ENCODE results near the gene SIL1.
"Not testable (repeated sequence)": the region's sequence is repeated elsewhere in the genome, so short reads cannot be mapped to it uniquely, and the experiment has no call there.

The SIL1 gene

DNA sequence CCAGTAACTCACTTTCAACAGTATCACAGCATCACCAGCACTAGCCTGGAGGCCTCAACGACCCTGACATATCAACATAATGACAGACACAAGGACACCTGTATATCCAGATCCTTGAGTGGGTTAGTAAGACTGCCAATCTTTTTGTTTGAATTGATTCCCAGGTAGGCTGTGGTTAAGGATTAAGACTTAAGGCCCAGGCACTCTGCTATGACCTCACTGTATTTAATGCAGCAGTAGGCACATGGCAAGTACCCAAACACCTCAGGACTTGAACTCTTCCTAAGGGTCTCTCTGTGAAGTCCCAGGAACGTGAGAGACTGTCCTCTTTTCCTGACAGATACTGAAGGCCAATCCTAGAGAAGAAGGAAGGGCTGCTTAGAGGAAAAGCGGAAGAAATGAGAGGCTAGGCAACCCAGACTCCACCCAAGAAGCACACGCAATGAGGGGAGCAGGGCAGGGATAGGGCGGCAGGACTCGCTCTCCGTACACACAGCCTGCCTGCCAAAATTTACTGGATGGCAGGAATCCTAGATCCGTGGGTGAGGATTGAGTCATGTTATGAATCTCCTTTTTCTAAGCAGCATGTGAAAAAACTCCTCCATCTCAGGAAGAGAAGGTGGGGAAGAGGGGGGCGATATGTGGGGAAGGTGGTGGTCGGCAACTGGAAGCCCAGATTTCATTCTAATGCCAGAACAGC lies 93.4 kb downstream of the SIL1 start:
- no peak for DNase-seq

DNA sequence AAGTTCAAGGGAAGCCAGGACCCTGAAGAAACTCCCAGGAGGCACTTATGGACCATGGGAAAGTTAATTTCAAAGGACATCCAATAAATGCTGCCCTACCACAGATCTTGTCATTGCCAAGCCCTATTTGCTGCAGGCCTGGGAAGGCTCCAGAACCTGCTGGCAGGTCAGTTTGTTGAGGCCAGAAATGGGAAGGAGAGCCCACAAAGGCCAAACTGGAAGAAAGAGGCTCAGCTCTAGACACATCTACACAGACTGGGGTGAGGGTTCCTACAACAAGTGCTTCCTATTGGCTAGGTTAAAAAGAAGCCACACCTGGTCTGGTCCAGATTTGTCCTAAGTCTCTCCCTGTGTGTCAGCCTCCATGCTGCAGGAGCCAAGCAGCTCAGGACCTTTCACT lies 94.4 kb downstream of the SIL1 start:
- DNase-seq = no peak

DNA sequence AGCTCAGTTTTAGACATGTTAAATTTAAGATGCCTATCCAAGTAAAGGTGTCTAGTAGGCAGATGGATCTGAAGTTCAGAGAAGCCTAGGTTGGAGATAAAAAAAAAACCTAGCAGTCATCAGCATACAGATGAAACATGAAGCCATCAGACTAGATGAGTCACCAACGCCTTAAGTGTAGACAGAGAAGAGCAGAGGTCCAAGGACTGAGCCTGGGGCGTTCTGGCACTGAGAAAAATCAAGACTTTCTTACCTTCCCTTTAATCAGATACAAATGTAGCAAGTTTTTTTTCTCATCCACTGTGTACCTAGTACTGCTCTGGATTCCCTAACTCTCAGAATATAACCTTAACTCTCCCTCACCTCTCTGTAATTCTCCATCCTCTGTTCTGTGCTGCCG lies 97.3 kb downstream of the SIL1 start:
- no peak for DNase-seq

DNA sequence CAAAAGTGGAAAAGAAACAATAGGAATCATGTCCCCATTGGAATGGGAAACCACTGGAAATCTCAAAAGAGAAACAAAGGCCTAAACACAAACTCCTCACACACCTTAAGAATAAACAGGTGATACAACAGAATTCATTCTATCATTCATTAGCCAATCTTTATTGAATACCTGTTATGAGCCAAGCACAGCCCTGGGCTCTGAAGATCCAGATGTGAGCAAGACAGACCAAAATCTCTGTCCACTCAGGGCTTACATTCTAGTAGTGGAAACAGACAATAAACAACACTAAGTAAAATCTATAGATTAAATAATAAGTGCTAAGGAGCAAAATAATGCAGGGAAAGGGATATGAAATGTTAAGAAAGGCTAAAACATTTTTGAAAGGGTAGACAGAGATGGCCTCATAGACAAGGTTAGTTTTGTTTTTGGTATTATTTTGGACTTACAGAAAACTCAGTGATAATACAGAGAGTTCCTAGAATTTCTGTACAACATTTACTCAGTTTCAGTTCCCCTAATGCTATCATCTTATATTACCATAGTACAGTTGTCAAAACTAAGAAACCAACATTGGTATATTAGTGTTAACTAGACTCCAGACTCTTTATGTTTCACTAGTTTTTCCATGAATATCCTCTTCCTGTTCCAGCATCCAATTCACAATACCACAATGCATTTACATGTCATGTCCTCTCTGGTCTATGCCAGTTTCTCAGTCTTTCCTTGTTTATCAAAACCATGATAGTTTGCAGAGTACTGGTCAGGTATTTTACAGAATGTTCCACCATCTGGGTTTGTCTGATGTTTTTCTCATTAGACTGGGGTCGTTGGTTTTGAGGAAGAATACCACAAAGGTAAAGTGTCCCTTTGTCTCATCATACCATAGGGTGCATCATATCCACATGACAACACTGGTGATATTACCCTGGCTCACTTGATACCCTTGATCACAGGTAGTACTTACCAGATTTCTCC lies 103.7 kb downstream of the SIL1 start:
- peak; percentile 13 for DNase-seq

DNA sequence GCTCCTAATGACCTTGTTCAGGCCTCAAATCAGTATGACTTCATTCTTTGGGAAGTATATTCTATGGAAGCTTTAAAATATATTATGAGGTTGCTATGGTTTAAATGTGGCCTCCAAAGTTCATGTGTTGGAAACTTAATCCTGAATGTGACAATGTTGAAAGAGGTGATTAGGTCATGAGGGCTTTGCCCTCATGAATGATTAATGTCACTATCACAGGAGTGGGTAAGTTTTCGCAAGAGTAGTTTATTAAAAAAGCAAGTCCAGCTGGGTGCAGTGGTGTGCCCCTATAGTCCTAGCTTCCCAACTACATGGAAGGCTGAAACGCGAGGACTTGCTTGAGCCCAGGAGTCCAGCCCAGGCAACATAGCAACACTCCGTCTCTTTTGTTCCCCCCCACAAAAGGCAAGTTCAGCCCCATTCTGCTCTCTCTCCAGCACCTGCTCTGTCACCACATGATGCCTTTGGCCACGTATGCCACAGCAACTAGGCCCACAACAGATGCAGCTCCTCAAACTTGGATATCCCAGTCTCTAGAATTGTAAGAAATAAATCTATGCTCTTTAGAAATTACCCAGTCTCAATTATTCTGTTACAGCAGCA lies 105.3 kb downstream of the SIL1 start:
- no peak for DNase-seq

DNA sequence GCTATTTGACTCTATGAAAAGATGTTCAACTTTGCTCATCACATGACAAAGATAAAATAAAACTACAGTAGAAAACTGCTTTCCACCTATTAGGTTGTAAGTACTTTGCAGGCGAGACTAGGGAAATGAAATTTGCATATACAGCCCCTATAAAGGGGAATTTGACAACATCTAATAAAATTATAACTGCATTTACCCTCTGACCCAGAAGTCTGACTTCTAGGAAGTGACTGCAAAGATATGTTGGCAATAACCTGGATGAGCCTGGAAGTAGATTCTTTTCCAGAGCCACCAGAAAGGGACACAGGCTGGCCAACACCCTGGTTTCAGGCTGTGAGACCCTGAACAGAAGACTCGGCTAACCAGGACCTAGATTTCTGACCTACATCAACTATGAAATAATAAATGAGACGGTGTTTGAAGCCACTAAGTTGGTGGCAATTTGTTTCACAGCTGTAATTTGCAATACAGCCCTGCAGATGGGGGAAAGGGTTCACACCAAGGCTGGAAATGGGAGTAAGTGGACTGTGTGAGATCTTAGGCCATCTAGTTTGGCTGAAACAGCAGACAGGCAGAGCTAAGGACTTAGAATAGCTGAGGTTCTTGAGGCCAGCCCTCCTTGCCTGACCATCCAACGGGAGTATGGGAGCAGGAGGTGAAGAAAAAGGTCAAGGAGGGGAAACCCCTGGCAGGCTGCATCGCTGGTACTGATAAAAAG lies 106.6 kb downstream of the SIL1 start:
- DNase-seq = no peak

DNA sequence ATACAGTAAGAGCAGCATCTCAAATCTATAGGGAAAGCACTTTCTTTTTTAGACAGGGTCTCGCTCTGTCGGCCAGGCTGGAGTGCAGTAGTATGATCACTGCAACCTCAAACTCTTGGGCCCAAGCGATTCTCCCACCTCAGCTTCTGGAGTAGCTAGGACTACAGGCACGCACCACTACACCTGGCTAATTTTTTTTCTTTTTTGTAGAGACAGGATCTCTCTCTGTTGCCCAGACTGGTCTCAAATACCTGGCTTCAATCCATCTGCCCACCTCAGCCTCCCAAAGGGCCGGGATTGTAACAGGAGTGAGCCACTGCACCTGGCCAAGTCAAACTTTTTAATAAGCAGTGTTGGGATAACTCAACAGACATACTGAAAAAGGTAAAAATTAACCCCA lies 107.6 kb downstream of the SIL1 start:
- no peak for DNase-seq

DNA sequence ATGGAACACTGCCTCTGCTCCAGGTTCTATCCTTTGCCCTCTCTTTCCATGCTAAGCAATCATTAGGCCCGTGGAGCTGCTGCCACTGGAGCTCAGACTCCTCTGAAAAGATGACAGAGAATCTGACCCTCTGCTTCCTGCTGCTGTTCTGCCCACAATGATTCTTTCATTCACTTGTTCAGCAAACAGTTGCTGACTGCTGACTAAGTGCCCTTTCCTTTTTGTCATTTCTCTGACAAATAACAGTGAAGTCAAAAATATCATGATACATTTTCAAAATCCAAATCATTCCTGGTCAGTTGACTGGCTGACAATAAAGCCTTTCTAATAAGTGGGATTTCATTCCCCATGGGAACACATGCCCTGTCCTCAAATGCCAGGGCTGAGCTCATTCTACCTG lies 110.1 kb downstream of the SIL1 start:
- DNase-seq = no peak

DNA sequence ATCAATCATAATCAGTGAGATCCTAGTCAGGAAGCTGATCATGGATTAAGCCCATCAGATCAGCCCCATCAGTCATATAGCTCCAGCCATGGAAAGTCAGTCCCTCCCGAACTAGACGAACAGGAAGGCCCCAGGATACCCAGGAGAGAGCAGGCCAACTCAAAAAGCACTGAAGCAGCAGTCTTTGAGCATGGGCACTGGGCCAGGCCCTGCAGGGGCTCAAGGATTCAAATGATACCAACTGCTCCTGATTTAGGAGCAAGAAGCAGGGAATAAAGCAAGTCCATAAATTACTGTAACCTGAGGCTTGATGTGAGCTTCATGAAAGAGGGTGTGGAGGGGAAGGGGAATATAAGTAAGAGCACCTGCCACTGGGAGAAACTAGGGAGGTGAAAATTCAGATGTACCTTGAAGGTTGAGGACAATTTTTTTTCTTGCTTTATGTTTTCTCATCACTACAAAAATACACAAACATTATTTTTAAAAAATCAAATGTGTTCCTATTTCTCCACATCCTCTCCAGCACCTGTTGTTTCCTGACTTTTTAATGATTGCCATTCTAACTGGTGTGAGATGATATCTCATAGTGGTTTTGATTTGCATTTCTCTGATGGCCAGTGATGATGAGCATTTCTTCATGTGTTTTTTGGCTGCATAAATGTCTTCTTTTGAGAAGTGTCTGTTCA lies 115.2 kb downstream of the SIL1 start:
- DNase-seq = no peak

DNA sequence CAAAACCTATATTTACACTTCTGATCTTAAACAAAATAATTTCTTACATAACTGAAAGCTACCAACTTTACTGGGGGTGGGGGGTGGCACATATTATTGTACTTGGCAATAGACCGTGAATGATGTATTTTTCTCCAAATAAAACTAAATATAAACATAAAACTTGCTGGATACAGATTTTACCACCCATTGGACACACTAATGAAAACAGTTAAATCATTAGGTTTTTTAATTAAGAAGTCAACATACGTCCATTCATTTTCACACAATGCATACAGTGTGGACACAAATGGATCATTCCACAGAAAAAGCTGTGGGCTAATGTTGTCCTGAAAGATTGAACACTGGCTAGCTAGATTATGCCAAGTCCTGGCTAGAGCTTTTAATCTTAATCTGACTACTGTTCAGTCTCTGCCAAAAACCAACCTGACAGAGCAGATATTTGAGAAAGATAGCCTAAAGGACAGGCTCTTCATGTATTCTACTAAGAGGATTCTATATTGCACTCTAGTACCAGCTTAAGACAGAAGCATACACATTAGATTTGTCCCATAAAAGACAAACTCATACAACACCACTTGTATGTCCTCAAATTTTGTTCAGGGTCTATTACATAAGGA lies 118.1 kb downstream of the SIL1 start:
- no peak for DNase-seq

DNA sequence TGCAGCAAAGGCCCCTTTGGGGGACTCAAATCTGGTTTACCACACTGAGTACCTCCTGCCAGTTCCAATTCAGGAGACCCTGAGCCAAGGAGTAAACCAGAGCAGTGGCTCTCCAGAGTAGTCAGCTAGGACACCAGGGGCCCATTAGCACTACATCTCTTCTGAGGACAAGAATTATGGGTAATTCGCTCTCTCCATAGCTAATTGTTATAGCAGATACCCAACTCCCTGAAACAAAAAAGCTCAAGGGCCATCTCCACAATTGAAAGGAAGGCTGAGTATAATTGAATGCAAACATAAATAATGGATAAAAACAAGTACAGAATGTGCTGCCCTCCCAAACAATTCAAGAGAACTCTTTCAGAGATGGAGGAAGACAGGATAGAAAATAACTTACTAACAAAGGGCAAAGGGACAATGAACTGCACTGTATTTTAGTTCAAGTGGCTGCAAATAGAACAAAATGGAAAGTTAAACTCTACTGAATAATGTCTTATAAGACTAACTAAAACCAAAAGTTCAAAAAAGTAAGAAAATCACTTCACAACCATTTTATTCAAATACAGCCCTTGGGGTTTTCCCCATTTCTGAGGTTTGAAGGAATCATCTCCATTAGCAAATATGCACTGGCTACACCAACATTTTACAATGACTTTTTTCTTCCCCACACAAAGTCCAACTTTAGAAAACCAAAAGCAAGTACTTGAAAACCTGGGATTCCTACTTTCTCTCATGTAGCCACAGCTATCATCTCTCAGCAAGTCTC lies 118.8 kb downstream of the SIL1 start:
- DNase-seq = no peak

DNA sequence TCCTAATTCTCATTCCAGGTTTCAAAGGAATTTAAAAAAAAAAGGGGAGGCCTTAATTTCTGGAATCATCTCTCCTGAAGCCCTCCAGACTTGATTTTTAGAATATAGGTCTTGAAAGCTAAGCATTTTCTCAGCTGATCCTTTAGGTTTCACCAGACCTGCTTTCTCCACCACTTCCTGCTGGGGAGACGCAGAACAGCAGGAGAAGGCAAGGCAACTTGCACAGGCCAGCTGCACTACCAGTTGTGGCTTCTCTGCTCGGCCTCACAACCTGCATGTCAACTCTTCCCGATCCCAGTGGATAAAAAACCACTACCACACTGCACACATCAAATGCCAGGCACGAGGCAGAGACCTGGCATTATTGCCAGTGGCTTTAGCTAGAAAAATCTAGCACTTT lies 119.8 kb downstream of the SIL1 start:
- DNase-seq = no peak

DNA sequence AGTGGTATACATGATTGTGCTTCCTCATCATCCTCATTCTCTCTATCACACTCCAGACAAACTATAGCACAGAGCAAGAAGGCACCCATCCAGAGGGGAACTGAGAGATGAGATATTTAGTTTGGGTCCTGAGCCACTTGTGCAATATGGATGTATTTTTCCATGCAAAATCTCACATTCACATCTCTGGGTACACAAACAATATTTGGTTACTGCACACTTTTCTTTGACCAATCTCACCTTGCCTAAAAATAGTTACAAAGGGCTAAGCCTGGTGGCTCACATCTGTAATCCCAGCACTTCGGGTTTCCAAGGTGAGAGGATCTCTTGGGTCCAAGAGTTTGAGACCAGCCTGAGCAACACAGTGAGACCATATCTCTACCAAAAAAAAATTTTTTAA lies 120.3 kb downstream of the SIL1 start:
- DNase-seq = no peak

DNA sequence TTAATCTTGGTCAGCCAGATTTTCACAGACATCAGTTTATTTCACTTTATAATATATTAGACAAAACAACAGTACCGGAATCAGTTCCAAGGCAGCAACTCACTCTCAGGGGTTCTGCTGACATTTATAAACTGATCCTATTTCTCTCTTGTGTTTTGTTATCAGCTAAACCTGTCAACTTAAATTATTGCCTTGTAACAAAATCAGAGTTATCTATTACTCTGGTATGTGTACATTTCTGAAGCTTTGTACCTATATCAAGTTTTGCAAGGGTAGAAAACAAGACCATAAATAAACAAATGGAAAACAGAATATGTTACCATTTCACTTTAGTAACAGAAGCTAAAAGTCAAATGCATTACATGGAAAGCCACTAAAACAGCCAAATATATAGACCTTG lies 122.1 kb downstream of the SIL1 start:
- no peak for DNase-seq

DNA sequence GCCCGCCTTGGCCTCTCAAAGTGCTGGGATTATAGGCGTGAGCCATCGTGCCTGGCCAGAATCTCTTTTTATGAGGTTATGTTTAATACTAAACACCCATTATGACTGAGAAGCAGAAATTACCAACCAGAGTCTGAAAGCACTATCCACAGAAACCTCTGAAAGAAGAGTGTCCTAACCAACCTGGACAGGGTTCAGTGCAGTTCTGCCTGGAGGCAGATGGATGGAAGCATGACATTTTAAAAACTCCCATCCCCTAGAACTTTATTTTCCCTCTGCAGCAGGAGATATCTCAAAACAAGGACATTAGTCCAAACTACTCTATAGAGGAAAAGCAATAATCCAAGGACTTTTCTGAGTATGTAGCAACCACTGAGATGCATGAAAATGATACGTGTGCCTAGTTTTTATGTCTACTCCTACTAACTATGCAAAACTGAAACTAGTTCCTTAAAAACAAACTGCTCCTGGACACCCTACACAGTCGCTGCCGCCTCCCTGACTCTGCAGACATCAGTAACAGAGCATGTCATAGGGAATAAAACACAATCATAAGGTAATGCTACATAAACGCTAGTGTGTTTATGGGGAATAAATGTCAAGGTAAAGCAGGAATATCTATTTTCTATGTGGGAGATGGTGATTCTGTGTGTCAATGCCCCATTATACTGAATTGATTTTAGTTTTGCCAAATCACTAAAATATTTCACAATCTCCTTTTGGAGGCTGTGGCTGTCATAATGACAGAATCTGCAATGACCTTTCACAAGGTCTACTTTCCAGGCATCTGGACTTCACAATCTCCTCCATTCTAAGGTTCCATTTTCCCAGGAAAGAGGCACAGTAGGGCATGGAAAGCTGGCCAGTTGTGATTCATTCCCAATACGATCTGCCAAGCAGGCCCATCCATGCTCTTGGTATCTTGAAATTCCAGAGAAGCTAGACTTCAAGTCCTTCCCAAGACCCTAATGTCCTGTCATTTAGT lies 122.8 kb downstream of the SIL1 start:
- no peak for DNase-seq

DNA sequence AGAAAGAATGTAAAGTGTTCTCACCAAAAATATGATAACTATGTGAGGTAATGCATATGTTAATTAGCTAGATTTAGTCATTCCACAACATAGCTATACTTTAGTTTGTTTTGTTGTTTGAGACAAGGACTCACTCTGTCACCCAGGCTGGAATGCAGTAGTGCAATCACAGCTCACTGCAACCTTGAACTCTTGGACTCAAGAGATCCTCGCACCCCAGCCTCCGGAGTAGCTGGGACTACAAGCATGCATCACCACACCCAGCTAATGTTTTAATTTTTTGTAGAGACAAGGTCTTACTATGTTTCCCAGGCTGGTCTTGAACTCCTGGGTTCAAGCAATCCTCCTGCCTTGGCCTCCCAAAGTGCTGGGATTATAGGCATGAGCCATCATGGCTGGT lies 124.2 kb downstream of the SIL1 start:
- not testable (repeated sequence) for DNase-seq

DNA sequence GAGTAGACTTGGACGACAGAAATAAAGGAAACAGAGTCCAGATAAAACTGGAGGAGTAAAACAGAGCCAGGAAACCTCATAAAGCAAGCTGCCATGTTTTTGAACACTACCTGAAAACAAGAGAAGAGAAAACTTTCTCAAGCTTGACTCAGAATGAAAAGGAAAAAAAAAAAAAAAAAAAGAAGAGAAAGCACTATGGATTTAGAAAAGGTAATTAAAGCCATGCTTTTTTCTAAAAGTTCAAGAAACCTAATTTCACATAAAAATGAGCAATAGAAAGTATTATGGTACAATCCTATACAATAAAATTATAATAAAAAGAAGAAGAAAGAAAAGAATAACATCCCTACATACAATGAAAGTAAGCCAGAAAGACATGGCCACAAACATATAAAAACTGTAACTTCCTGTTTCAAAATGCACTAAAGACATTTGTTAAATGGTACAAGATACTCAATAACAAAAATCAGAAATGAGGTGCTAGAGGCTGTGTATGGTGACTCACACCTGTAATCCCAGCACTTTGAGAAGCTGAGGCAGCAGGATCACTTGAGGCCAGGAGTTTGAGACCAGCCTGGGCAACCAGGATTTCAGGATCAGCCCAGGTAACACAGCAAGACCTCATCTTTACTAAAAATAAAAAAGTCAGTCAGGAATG lies 129.5 kb downstream of the SIL1 start:
- no peak for DNase-seq

DNA sequence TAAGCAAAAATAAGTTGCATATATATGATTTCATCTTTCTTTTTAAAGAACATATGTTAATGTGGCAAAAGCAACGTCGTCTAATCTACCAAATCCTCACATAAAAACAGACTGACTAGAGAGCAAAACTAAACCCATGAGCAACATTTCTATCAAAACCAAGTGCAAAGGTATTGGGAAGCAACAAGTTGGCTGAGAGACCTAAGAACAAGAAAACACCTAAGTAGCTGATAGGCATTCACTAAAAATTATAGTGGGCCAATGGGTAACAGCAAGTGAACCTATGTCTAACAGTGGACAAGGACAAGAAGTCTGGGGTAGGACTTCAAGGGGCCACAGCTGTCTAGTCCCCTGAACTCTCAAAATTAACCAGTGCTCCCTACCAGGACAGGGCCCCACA lies 130.1 kb downstream of the SIL1 start:
- DNase-seq = no peak

DNA sequence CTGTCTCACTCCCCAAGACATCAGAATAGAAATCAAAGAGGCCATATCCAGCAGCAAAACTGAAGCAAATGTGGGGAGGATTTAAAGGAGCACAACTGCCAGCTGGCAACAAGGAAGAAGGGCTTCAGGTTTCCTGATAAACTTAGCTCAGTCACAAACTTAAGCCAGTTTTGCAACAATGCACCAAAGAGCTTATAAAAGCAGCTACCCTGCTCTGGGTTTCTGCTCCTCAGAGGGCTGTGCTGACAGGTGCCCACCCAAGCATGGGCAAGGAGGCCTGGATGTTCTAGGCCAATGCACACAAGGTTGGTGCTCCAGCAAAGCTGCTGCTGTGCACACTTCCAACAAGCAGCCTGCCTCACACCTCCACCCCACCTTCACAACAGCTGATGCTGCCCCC lies 132.9 kb downstream of the SIL1 start:
- no peak for DNase-seq

DNA sequence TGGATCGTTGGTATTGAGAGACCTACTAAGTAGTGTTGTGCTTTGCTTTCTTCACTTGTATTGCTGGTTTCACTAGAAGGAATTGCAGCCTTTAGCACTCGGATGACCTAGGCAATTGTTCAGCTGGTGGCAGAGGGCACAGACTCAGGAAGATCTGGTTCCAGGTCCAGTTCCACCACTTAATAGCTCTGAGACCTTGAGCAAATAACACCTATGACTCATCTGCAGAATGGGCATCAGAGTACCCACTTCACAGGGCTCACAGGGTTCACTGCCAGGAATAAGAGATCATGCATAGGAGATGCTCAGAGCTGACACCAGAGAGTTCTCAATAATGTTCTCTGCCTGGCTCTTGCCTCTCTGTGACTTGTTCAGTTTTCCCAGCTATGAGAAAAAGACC lies 133.6 kb downstream of the SIL1 start:
- no peak for DNase-seq
